ENCODE data around the gene CYP4V2.

Gene CYP4V2

GRCh38 chr4:186189656-186190055 is 1.7 kb upstream of the CYP4V2 start:
- DNase-seq = no peak

- no peak for DNase-seq
These were observed 677 bp upstream of the CYP4V2 start for GRCh38 chr4:186190581-186191199.

GRCh38 chr4:186192066-186192612 is 772 bp downstream of the CYP4V2 start:
- DNase-seq = peak; percentile 39

- no peak for DNase-seq
These were observed 2.5 kb downstream of the CYP4V2 start for GRCh38 chr4:186193851-186194250.

GRCh38 chr4:186196063-186196462 is 4.7 kb downstream of the CYP4V2 start:
- no peak for DNase-seq

- DNase-seq = no peak
These were observed 9.1 kb downstream of the CYP4V2 start for GRCh38 chr4:186200516-186200915.

GRCh38 chr4:186201010-186201409 is 9.6 kb downstream of the CYP4V2 start:
- DNase-seq = no peak

- DNase-seq = no peak
These were observed 10.3 kb downstream of the CYP4V2 start for GRCh38 chr4:186201535-186202230.

- no peak for DNase-seq
These were observed 11.2 kb downstream of the CYP4V2 start for GRCh38 chr4:186202490-186203140.

GRCh38 chr4:186203406-186203805 is 12.0 kb downstream of the CYP4V2 start:
- no peak for DNase-seq

GRCh38 chr4:186204103-186204559 is 12.8 kb downstream of the CYP4V2 start:
- DNase-seq = no peak

- DNase-seq = no peak
These were observed 13.3 kb downstream of the CYP4V2 start for GRCh38 chr4:186204686-186205085.

GRCh38 chr4:186205156-186205555 is 13.8 kb downstream of the CYP4V2 start:
- DNase-seq = no peak

GRCh38 chr4:186216465-186217024 is 25.2 kb downstream of the CYP4V2 start:
- DNase-seq = no peak

- DNase-seq = no peak
These were observed 26.4 kb downstream of the CYP4V2 start for GRCh38 chr4:186217733-186218293.

GRCh38 chr4:186221624-186222023 is 30.3 kb downstream of the CYP4V2 start:
- no peak for DNase-seq

- no peak for DNase-seq
These were observed 34.5 kb downstream of the CYP4V2 start for GRCh38 chr4:186225848-186226247.

- no peak for DNase-seq
These were observed 35.3 kb downstream of the CYP4V2 start for GRCh38 chr4:186226521-186227189.

- DNase-seq = no peak
These were observed 35.9 kb downstream of the CYP4V2 start, which contains the start of gene KLKB1 for GRCh38 chr4:186227221-186227620. KLKB1 (plus strand) TSS chr4:186227507; CDS start chr4:186228196, 689 bp downstream.

GRCh38 chr4:186227744-186228513 is 36.6 kb downstream of the CYP4V2 start:
- no peak for DNase-seq

- DNase-seq = no peak
These were observed 37.1 kb downstream of the CYP4V2 start for GRCh38 chr4:186228514-186228894.

GRCh38 chr4:186234367-186234766 is 43.0 kb downstream of the CYP4V2 start:
- no peak for DNase-seq
